D721Med (cell line): ENCODE measurements around the gene CDKAL1.

ENCODE experiments used
- DNase-seq: peaks from one replicate; pipeline ENCODE4 v3.0.0; 2011; ENCODE audit warnings: low spot score; ENCODE audit not compliant: insufficient read length
- FAIRE-seq: peaks from 2 replicates; lab custom pipeline; 2011; peaks lifted over from hg19 to GRCh38; lab: Jason Lieb, UNC
- TF ChIP-seq, protein P1 (sequence below): IDR thresholded peaks from 2 replicates; pipeline ENCODE4 v1.5.1; 2012; ENCODE audit warnings: mild to moderate bottlenecking, control low read depth; ENCODE audit not compliant: insufficient read depth; ENCODE audit errors: missing control alignments

Gene CDKAL1

DNA sequence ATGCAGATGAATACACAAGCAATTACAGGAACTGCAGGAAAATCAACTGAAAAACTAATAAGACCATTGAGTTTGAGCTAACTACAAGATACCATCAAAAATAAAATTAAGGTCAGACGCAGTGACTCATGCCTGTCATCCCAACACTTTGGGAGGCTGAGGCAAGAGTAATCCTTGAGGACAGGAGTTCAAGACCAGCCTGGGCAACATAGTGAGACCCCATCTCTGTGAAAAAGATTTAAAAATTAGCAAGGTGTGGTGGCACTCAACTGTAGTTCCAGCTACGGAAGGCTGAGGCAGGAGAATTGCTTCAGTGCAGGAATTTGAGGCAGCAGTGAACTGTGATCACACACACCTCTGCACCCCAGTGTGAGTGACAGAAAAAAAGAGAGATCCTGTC lies 639.4 kb downstream of the CDKAL1 start:
- FAIRE-seq (peak; percentile 55), DNase-seq (no peak)
- TF ChIP-seq, protein P1, sequence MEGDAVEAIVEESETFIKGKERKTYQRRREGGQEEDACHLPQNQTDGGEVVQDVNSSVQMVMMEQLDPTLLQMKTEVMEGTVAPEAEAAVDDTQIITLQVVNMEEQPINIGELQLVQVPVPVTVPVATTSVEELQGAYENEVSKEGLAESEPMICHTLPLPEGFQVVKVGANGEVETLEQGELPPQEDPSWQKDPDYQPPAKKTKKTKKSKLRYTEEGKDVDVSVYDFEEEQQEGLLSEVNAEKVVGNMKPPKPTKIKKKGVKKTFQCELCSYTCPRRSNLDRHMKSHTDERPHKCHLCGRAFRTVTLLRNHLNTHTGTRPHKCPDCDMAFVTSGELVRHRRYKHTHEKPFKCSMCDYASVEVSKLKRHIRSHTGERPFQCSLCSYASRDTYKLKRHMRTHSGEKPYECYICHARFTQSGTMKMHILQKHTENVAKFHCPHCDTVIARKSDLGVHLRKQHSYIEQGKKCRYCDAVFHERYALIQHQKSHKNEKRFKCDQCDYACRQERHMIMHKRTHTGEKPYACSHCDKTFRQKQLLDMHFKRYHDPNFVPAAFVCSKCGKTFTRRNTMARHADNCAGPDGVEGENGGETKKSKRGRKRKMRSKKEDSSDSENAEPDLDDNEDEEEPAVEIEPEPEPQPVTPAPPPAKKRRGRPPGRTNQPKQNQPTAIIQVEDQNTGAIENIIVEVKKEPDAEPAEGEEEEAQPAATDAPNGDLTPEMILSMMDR: no peak

DNA sequence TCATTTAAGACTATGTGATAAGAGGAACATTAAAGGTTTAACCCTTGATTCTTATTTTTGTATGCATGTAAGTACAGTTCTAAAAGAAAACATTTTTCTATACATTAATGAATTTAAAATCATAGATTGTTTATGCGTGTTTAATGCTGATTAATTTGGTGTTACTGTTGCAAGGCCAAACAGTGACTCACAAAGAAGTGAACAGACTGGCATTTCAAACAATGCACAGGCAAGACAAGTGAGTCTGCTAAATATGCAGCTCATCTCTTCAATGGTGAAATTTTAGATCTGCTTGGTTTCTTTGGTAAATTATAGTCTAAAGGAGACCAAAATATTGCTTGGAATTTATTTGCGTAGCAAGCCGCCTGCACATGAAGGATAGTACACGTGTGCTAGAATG lies 641.9 kb downstream of the CDKAL1 start:
- FAIRE-seq (peak; percentile 63), DNase-seq (no peak)
- TF ChIP-seq, protein P1: no peak

- DNase-seq (no peak), FAIRE-seq (no peak)
- TF ChIP-seq, protein P1: no peak
These were observed 645.9 kb downstream of the CDKAL1 start for GRCh38 chr6:21180155-21180554.

DNA sequence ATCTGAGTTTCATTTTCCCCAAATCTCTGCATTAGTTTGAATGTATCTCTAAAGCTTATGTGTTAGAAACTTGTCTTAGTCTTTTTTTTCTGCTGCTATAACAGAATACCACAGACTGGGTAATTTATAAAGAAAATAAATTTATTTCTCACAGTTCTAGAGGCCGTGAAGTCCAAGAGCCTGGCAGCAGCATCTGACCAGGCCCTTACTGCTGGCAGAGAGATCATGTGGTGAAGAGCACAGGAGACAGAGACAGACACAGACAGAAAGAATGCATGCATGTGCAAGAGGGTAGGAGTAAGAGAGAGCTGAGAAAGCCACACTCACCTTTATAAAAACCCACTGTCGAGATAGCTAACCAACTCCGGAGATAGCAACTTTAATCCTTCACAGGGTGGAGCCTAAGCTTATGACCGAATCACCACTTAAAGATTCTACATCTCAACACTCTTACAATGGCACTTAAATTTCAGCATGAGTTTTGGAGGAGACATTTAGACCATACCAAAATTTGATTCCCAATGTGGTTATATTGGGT lies 646.6 kb downstream of the CDKAL1 start:
- peak; percentile 16 for FAIRE-seq
- TF ChIP-seq, protein P1: no peak
- no peak for DNase-seq

DNA sequence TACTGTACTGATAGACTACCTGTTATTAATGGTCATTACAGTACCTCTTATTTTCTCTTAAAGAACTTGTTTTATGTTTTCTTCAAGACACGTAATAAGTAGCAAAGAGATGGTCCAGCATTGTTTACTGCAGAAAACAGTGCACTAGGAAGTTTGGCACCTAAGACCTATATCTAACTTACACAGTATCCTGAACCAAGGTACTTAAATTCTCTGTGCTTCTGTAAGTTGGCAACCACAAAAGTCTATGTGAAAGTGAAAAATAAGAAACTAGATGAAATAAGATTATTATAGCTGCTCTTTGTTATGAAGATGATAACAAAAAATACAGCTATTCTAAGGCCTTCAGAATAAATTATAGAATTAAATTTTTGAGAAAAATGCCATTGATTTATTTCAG lies 647.6 kb downstream of the CDKAL1 start:
- FAIRE-seq: no peak
- no peak for DNase-seq
- TF ChIP-seq, protein P1: no peak

GRCh38 chr6:21182589-21182988 lies 648.3 kb downstream of the CDKAL1 start:
- FAIRE-seq: no peak
- no peak for DNase-seq
- TF ChIP-seq, protein P1: no peak

GRCh38 chr6:21185861-21186478 lies 651.7 kb downstream of the CDKAL1 start:
- TF ChIP-seq, protein P1: no peak
- no peak for DNase-seq
- FAIRE-seq: no peak
